GM19438 (cell line): ENCODE data around the gene VENTX.
"Not testable (repeated sequence)": the region's sequence is repeated elsewhere in the genome, so short reads cannot be mapped to it uniquely, and the experiment has no call there.

Experiments used
- ATAC-seq: cut with Tn5 transposase; IDR thresholded peaks from one replicate; pipeline ENCODE4 v1.9.1; 2021; ENCODE audit warnings: low read depth; ENCODE audit not compliant: unreplicated experiment

VENTX gene

GRCh38 chr10:133234796-133235195, 2.9 kb upstream of the VENTX start:
- ATAC-seq, result not testable (repeated sequence)

- no peak for ATAC-seq
Observed at GRCh38 chr10:133235265-133235855, 2.3 kb upstream of the VENTX start.

GRCh38 chr10:133235932-133236331, 1.7 kb upstream of the VENTX start:
- no peak for ATAC-seq

DNA sequence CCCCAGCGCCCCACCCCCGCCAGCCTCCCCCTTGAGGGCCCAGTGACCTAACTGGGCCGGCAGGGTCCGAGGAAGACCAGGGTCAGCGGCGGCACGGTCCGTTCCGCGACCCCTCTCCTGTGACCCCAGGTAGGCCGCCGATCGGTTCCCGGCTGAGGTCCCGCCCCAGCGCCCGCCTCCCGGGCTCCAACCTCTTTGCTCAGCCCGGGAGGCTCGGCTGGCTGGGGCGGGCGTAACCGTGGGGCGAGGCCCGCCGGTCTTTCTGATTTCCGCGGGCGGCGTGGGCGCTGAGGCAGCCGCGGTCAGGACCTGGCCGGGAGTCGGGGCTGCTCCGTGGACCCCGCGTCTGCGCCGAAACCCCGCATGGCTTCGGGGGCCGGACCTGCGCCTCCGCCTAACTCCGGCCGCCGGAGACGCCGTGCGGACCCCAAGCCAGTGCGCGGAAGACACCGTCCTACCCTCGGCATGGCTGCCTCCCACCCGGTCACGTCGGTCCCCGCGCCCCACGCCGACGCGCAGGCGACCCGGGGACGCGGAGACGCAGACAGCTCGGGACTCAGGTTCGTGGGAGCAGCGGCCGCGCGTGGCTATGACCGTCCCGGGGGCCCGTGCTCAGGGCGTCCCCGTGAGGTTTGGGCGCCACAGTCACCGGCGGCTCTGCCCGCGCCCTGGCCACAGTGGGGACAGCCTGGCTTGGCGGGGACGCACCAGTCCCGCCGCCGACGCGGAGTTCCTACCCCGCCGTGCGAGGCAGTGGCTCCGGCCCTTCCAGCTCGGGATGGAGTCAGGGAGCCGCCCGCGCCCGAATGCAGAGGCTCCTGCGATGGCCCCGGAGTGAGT, 1.0 kb upstream of the VENTX start:
- no peak for ATAC-seq

GRCh38 chr10:133237241-133237587, 441 bp upstream of the VENTX start:
- no peak for ATAC-seq

GRCh38 chr10:133238466-133238804, 780 bp downstream of the VENTX start:
- no peak for ATAC-seq

- ATAC-seq, result no peak
Observed at GRCh38 chr10:133239990-133240389, 2.3 kb downstream of the VENTX start.

GRCh38 chr10:133241501-133242205, 4.0 kb downstream of the VENTX start:
- peak; percentile 54 for ATAC-seq

DNA sequence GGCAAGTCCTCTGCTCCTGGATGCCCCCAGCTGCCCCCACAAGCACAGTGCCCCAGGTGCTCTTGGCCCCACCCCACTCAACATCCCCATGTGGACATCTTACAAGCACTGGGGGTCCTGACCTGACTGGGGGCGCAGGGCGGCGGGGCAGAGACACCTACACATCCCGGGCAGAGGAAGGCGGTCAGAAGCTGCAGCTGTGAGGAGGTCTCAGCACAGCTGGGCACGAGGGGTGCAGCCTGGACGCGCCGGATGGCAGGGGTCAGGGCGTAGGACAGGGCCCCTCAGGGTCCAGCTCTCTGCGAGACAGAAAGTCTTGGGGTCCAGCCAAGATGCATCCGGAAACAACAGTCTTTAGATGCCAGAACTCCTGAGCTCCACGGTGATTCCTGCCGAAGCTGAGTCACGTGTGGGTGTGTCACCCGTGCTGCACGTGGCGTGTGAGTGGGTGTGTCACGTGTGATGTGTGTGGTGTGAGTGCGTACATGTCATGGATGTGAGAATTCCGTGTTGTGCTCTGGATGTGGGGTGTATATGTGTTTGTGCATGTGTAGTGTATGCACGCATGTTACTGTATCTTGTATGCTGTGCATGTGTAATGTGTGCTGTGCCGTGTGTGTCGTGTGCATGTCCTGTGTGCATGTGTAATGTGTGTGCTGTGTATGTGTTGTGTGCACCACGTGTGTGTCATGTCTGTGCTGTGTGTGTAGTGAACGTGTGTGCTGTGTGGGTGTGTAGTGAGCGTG, 5.1 kb downstream of the VENTX start:
- ATAC-seq, result no peak

GRCh38 chr10:133243593-133243992, 5.9 kb downstream of the VENTX start:
- ATAC-seq, result no peak

- ATAC-seq, result no peak
Observed at GRCh38 chr10:133245439-133246235, 8.0 kb downstream of the VENTX start.

- ATAC-seq, result no peak
Observed at GRCh38 chr10:133246236-133246626, 8.6 kb downstream of the VENTX start.

- no peak for ATAC-seq
Observed at GRCh38 chr10:133247681-133248333, 10.2 kb downstream of the VENTX start.

DNA sequence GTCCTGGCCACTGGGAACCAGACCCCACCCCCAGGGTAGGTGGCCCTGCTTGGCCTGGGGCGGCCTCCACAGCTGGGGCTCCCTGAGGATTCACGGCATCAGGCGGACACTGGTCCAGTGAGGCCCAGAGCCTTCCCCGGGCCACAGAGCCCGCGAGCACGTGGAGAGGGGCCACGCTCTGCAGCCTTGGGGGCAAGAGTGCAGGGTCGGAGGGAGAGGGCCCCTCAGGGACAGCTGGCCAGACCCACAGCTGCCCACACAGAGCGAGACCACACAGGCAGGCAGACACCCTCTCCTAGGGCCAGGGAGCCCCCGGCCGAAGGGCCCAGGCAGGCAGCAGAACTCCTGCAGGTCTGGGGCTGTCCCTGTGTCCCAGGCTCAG, 10.7 kb downstream of the VENTX start:
- ATAC-seq, result no peak

- ATAC-seq, result no peak
Observed at GRCh38 chr10:133249094-133249780, 11.6 kb downstream of the VENTX start.

DNA sequence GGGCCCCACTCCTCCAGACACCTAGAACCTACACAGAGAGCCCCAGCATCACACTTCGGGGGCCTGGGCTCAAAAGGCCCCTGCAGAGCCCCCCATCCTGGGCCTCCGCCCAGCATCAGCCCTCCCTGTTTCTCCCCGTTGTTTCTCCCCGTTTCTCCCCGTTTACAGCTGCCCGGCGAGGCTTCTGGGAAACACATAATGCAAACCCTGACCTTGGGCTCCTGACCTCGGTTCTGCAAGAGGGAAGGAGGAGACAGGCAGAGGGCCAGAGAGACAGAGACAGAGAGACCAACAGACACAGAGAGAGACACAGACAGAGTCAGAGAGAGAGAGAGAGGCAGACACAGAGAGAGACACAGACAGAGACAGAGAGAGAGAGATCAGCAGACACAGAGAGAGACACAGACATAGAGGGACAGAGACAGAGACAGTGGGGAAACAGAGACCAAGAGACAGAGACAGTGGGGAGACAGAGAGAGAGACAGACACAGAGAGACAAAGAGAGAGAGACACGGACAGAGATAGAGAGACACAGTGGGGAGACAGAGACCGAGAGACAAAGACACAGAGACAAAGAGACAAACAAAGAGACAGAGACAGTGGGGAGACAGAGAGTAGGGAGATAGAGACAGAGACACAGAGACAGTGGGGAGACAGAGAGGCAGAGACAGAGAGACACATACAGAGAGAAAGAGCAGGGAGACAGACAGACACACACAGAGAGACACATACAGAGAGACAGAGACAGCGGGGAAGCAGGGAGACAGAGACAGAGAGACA, 12.5 kb downstream of the VENTX start:
- no peak for ATAC-seq

- no peak for ATAC-seq
Observed at GRCh38 chr10:133251388-133252222, 13.9 kb downstream of the VENTX start.

DNA sequence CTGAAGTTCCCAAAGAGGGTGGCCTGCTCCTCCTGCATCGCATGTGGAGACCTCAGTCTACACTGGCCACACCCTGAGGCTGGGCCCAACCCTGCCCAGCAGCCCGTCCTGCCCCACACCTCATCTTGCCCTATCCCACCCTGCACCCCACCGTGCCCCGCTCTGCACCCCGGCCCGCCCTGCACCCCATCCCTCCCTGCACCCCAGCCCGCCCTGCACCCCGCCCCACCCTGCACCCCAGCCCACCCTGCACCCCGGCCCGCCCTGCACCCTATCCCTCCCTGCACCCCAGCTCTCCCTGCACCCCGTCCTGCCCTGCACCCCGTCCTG, 14.5 kb downstream of the VENTX start:
- no peak for ATAC-seq
